Ovary (tissue), 9 donors: ENCODE measurements around the gene CENPL. TPM values are rescaled to one million over a fixed set of nuclear protein-coding genes. Genes with fewer than 3 reads are reported as not detected.

Source experiments
- DNase-seq, 5 donors: peaks; one replicate each; pipeline ENCODE4 v3.0.0-alpha.2; 2019 to 2020
- H3K27ac ChIP-seq, 2 donors: fragments of 200-600 bp; one replicate each; pipeline versions ENCODE4 v1.5.1 to v1.8.0; 2019 to 2022
- H3K27me3 ChIP-seq: fragments of 200-600 bp; one replicate; pipeline ENCODE4 v1.8.0; 2022
- H3K36me3 ChIP-seq: fragments of 200-600 bp; sonication (generic); one replicate; pipeline ENCODE4 v1.5.1; 2019
- H3K4me1 ChIP-seq: one replicate; pipeline ENCODE4 v1.8.1; 2013; ENCODE audit warnings: mild to moderate bottlenecking, moderate library complexity; ENCODE audit not compliant: insufficient read depth
- H3K4me3 ChIP-seq: fragments of 200-600 bp; sonication (generic); one replicate; pipeline ENCODE4 v1.5.1; 2017
- H3K9me3 ChIP-seq, 2 donors: fragments of 200-600 bp in 1 of 2; sonication (generic) in 1 of 2; one replicate each; pipeline versions ENCODE4 v1.5.1 to v1.8.1; 2013 to 2019; ENCODE audit warnings: mild to moderate bottlenecking in 1 of 2, moderate library complexity in 1 of 2
- EP300 ChIP-seq: sonication (generic); formaldehyde crosslinking; IDR thresholded peaks from one replicate; pipeline ENCODE4 v1.6.1; 2017; ENCODE audit warnings: antibody characterized with exemption
- POLR2A ChIP-seq: fragments of 450-650 bp; IDR thresholded peaks from one replicate; pipeline ENCODE4 v1.6.1; 2017; ENCODE audit warnings: antibody characterized with exemption, mild to moderate bottlenecking, moderate library complexity
- intact Hi-C, 4 donors: fragments of 100-400 bp; cut with DNase I; formaldehyde crosslinking; loops; one replicate each; pipeline versions ENCODE4 v1.11.0 to v1.15.1; 2022 to 2023
- polyA plus RNA-seq, 2 donors: library from polyadenylated mRNA; stranded (reverse); fragments of 200-250 nt in 1 of 2; fragments of 350-450 nt in 1 of 2; fragmentation: Illumina TruSeq in 1 of 2; extraction: RNeasy Lipid Tissue Mini Kit (QIAGEN cat#74804) in 1 of 2; gene quantifications; one replicate each; pipeline ENCODE4 v1.2.3, GENCODE V29; 2013 to 2014
- small RNA-seq: library from RNA; depleted of rRNA; stranded (forward); fragments of <200 nt; gene quantifications from one replicate; pipeline ENCODE3, GENCODE V24; 2016
- total RNA-seq, 7 donors: library from RNA; depleted of rRNA in 2 of 7; stranded (reverse); fragments of >200 nt in 2 of 7; fragmentation: NEBNext Ultra II Directional in 3 of 7; extraction: Animal tissue kit (Norgen Biotek cat#: 25700) in 3 of 7; gene quantifications; one replicate each; pipeline versions ENCODE4 v1.1.0 to v1.2.4, GENCODE V29; 2016 to 2023
- TF ChIP-seq, protein P1 (sequence below), 3 donors: fragments of 450-650 bp in 2 of 3; fragments of 200-600 bp in 1 of 3; IDR thresholded peaks; one replicate each; pipeline versions ENCODE4 v1.5.1 to v1.8.0; 2016 to 2022; ENCODE audit warnings: antibody characterized with exemption in 3 of 3, mild to moderate bottlenecking in 1 of 3
- donor health status: DM: no; HTN: no; CAD: no; lungs with moderate emphysema.
- donor health status: DM: no; HTN: no; CAD: no.
- donor health status: Bipolar disorder and iron deficiency.
- donor health status: DM: yes; HTN: yes; CAD: no.
- donor health status: DM: no; HTN: no; CAD: no.
- donor health status: DM: yes; HTN: yes; CAD: no.

Gene CENPL
- total and polyA plus RNA-seq, 9 donors: 1.1 to 5.6 (median 3.1) TPM

DNA sequence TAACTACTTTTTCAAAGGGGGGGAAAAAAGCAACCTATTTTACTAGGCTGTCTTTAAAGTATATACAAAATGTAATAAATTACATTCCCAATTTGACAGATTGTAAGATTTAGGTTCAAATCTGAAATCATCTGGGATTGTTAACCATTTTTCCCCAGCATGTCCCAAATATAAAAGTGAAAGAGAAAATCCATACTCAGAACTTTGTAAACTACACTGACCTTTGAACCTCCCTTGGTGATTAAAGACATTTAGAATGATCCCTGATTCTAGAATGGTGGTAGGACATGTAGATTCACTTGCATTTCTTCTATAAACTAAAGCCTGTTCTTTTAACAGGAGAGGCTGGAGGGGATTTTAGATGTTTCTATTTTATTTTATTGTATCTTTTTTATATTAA, 70.9 kb downstream of the CENPL start:
- no peaks in the 10 kb centered on the region for H3K36me3 ChIP-seq
- no peak for DNase-seq

More for the DNA sequence above, 70.9 kb downstream of the CENPL start:
- intact Hi-C loops: no loop called here
- Histone ChIP-seq H3K27me3 (no peaks in the 10 kb centered on the region), H3K4me1 (no peaks in the 10 kb centered on the region), H3K9me3 (no peaks in the 10 kb centered on the region), H3K4me3 (no peak overlapping the region), H3K27ac (no peak overlapping the region)
- no peak for TF ChIP-seq POLR2A
- TF ChIP-seq EP300: no peak
- TF ChIP-seq, protein P1, sequence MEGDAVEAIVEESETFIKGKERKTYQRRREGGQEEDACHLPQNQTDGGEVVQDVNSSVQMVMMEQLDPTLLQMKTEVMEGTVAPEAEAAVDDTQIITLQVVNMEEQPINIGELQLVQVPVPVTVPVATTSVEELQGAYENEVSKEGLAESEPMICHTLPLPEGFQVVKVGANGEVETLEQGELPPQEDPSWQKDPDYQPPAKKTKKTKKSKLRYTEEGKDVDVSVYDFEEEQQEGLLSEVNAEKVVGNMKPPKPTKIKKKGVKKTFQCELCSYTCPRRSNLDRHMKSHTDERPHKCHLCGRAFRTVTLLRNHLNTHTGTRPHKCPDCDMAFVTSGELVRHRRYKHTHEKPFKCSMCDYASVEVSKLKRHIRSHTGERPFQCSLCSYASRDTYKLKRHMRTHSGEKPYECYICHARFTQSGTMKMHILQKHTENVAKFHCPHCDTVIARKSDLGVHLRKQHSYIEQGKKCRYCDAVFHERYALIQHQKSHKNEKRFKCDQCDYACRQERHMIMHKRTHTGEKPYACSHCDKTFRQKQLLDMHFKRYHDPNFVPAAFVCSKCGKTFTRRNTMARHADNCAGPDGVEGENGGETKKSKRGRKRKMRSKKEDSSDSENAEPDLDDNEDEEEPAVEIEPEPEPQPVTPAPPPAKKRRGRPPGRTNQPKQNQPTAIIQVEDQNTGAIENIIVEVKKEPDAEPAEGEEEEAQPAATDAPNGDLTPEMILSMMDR (IDR thresholded peaks at IDR 0.05): no peak

Small RNA genes lying within 50 kb of the gene (small RNA-seq; reads per million reads assigned to genes)
- not detected for gene RF00019

Other genes starting within 250 kb of the CENPL start
- 1 to 10 TPM in 4 of 7 donors, under 1 TPM in 3; 0.36 to 5.3 (median 1.0) TPM for gene SLC9C2, start 221.8 kb downstream of the CENPL start, total RNA-seq
- under 1 TPM; 0.07 to 0.48 TPM for gene SLC9C2, start 221.8 kb downstream of the CENPL start, polyA plus RNA-seq
- not detected for gene TEX50, start 189.5 kb downstream of the CENPL start, total RNA-seq
- not detected for gene TEX50, start 189.5 kb downstream of the CENPL start, polyA plus RNA-seq
- gene ANKRD45, start 155.0 kb downstream of the CENPL start, total RNA-seq: 1 to 10 TPM in 4 of 7 donors, under 1 TPM in 3; 0.30 to 7.1 (median 2.5) TPM
- gene ANKRD45, start 155.0 kb downstream of the CENPL start, polyA plus RNA-seq: 1 to 10 TPM in 1 of 2 donors, under 1 TPM in 1; 0.91 to 2.6 TPM
- 10 to 100 TPM; 16.8 to 33.4 (median 23.0) TPM for gene KLHL20, start 109.9 kb downstream of the CENPL start, total RNA-seq
- 10 to 100 TPM; 15.6 to 27.7 TPM for gene KLHL20, start 109.9 kb downstream of the CENPL start, polyA plus RNA-seq
- 10 to 100 TPM in 2 of 7 donors, 1 to 10 TPM in 5; 7.8 to 11.5 (median 9.1) TPM for gene DARS2, start 210 bp downstream of the CENPL start, total RNA-seq
- gene DARS2, start 210 bp downstream of the CENPL start, polyA plus RNA-seq: 10 to 100 TPM in 1 of 2 donors, 1 to 10 TPM in 1; 4.3 to 20.5 TPM
- gene GAS5, start 43.1 kb upstream of the CENPL start, total RNA-seq: 1,000 to 10,000 TPM in 6 of 7 donors, 100 to 1,000 TPM in 1; 958 to 2,885 (median 1,266) TPM
- 1,000 to 10,000 TPM in 1 of 2 donors, 100 to 1,000 TPM in 1; 802 to 2,293 TPM for gene GAS5, start 43.1 kb upstream of the CENPL start, polyA plus RNA-seq
- gene ZBTB37, start 43.5 kb upstream of the CENPL start, total RNA-seq: 10 to 100 TPM in 5 of 7 donors, 1 to 10 TPM in 2; 6.5 to 20.0 (median 14.9) TPM
- gene ZBTB37, start 43.5 kb upstream of the CENPL start, polyA plus RNA-seq: 1 to 10 TPM; 2.3 to 4.4 TPM
- gene SERPINC1, start 92.4 kb upstream of the CENPL start, total RNA-seq: 1 to 10 TPM in 2 of 7 donors, under 1 TPM in 1, not detected in 4; 0.40 to 1.6 (median 1.1) TPM
- under 1 TPM in 1 of 2 donors, not detected in 1; 0.37 TPM for gene SERPINC1, start 92.4 kb upstream of the CENPL start, polyA plus RNA-seq
- gene RC3H1, start 197.5 kb upstream of the CENPL start, total RNA-seq: 10 to 100 TPM; 16.4 to 33.8 (median 31.6) TPM
- gene RC3H1, start 197.5 kb upstream of the CENPL start, polyA plus RNA-seq: 1 to 10 TPM; 4.6 to 5.9 TPM